ENCODE measurements around the gene SPZ1.

Gene SPZ1

DNA sequence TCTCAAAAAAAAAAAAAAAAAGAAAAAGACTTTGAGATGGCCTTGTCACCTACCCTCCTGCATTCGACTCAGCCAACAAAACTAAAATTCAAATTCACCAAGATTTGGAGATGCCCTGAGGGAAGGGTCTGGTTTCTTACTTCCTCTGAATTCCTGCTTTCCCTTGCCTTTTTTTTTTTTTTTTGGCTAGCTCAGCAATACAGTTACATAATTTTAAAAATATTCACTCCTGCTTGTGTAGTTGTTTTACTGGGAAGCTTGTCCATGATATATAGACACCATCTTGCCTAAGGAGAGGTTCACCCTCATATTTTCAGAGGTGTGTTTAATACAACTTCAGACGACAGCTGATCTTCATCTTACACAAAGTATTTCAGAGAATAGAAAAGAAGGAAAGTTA lies 42.6 kb upstream of the SPZ1 start:
- no peak overlapping the region for H3K27ac ChIP-seq (ENCODE audit: low read length)
- H3K4me3 ChIP-seq (ENCODE audit: low read depth in 1 of 2, low read length in 2 of 2): no peak overlapping the region
- TF ChIP-seq, protein P1, sequence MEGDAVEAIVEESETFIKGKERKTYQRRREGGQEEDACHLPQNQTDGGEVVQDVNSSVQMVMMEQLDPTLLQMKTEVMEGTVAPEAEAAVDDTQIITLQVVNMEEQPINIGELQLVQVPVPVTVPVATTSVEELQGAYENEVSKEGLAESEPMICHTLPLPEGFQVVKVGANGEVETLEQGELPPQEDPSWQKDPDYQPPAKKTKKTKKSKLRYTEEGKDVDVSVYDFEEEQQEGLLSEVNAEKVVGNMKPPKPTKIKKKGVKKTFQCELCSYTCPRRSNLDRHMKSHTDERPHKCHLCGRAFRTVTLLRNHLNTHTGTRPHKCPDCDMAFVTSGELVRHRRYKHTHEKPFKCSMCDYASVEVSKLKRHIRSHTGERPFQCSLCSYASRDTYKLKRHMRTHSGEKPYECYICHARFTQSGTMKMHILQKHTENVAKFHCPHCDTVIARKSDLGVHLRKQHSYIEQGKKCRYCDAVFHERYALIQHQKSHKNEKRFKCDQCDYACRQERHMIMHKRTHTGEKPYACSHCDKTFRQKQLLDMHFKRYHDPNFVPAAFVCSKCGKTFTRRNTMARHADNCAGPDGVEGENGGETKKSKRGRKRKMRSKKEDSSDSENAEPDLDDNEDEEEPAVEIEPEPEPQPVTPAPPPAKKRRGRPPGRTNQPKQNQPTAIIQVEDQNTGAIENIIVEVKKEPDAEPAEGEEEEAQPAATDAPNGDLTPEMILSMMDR (IDR thresholded peaks at IDR 0.05; ENCODE audit: borderline replicate concordance, extremely low read depth, low read length, poor library complexity, severe bottlenecking): no peak
- no peak for TF ChIP-seq EZH2 (IDR thresholded peaks at IDR 0.05; ENCODE audit: borderline replicate concordance, low read depth, low read length, severe bottlenecking)
- DNase-seq (no peak), ATAC-seq (ENCODE audit: insufficient read depth, low read depth) (no peak)
- H3K36me3 ChIP-seq (ENCODE audit: insufficient read depth, low read length): no peaks in the 10 kb centered on the region
- no peaks in the 10 kb centered on the region for H3K9me3 ChIP-seq (ENCODE audit: insufficient read depth, low read length, severe bottlenecking)
- H3K4me1 ChIP-seq (ENCODE audit: insufficient read depth, low read length): no peaks in the 10 kb centered on the region
- no peak overlapping the region for H2AFZ ChIP-seq (ENCODE audit: low read depth, low read length)
- no peaks in the 10 kb centered on the region for H3K79me2 ChIP-seq (ENCODE audit: insufficient read depth, low read length)
- no peak overlapping the region for H3K4me2 ChIP-seq (ENCODE audit: insufficient read depth, low read length)
- H3K9ac ChIP-seq (ENCODE audit: low read depth, low read length): no peak overlapping the region
- no peaks in the 10 kb centered on the region for H4K20me1 ChIP-seq (ENCODE audit: insufficient read depth, low read length)
- H3K27me3 ChIP-seq (ENCODE audit: insufficient read depth, low read length, poor library complexity): no peaks in the 10 kb centered on the region

DNA sequence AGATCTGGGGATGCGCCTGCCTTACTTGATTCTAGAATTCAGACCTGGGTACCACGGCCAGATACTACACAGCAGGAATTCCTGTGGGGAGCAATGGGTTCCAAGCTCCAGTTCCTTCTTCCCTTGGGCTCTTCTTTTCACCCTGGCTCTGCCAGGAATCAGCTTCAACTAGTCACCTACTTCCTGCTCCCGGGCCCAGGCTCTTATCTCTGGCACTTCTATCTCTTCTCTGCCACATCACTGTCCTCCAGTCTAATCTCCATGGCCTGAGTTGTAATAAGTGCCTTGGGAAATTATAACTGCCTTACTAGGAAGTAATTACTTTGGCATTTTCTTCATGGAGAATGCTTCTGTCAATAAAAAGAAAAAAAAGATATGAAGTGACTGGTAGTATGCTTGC lies 37.7 kb upstream of the SPZ1 start:
- Histone ChIP-seq H3K4me2 (ENCODE audit: insufficient read depth, low read length) (no peak overlapping the region), H3K4me3 (ENCODE audit: low read depth in 1 of 2, low read length in 2 of 2) (no peak overlapping the region), H2AFZ (ENCODE audit: low read depth, low read length) (no peak overlapping the region), H3K9ac (ENCODE audit: low read depth, low read length) (no peak overlapping the region), H3K27me3 (ENCODE audit: insufficient read depth, low read length, poor library complexity) (no peaks in the 10 kb centered on the region), H3K4me1 (ENCODE audit: insufficient read depth, low read length) (peaks cover 5% of the 10 kb centered on the region; the same call in 1 of the 2 replicates), H3K36me3 (ENCODE audit: insufficient read depth, low read length) (no peaks in the 10 kb centered on the region), H3K27ac (ENCODE audit: low read length) (no peak overlapping the region), H3K79me2 (ENCODE audit: insufficient read depth, low read length) (no peaks in the 10 kb centered on the region), H3K9me3 (ENCODE audit: insufficient read depth, low read length, severe bottlenecking) (no peaks in the 10 kb centered on the region), H4K20me1 (ENCODE audit: insufficient read depth, low read length) (no peaks in the 10 kb centered on the region)
- ATAC-seq (ENCODE audit: insufficient read depth, low read depth) (no peak), DNase-seq (no peak)
- TF ChIP-seq, protein P1 (IDR thresholded peaks at IDR 0.05; ENCODE audit: borderline replicate concordance, extremely low read depth, low read length, poor library complexity, severe bottlenecking): no peak

DNA sequence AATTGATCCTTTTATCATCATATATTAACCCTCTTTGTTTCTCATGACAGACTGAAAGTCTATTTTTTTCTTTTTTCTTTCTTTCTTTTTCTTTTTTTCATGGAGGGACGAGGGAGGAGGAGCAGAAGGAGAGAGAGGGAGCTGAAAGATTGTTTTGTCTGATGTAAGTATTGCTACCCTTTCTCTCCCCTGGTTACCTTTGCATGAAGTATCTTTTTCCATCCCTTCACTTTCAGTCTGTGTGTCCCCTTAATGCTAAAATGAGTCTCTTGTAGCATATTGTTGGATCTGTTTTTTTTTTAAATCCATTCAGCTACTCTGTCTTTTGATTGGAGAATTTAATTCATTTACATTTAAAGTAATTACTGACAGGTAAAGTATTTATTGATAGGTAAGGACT lies 36.4 kb upstream of the SPZ1 start:
- Histone ChIP-seq H3K4me3 (ENCODE audit: low read depth in 1 of 2, low read length in 2 of 2) (no peak overlapping the region), H3K27me3 (ENCODE audit: insufficient read depth, low read length, poor library complexity) (no peaks in the 10 kb centered on the region), H3K36me3 (ENCODE audit: insufficient read depth, low read length) (no peaks in the 10 kb centered on the region), H3K4me2 (ENCODE audit: insufficient read depth, low read length) (no peak overlapping the region), H3K9me3 (ENCODE audit: insufficient read depth, low read length, severe bottlenecking) (no peaks in the 10 kb centered on the region), H4K20me1 (ENCODE audit: insufficient read depth, low read length) (no peaks in the 10 kb centered on the region), H2AFZ (ENCODE audit: low read depth, low read length) (no peak overlapping the region), H3K4me1 (ENCODE audit: insufficient read depth, low read length) (peaks cover 5% of the 10 kb centered on the region; the same call in 1 of the 2 replicates), H3K27ac (ENCODE audit: low read length) (no peak overlapping the region), H3K79me2 (ENCODE audit: insufficient read depth, low read length) (no peaks in the 10 kb centered on the region), H3K9ac (ENCODE audit: low read depth, low read length) (no peak overlapping the region)
- TF ChIP-seq, protein P1 (IDR thresholded peaks at IDR 0.05; ENCODE audit: borderline replicate concordance, extremely low read depth, low read length, poor library complexity, severe bottlenecking): no peak
- TF ChIP-seq EZH2 (IDR thresholded peaks at IDR 0.05; ENCODE audit: borderline replicate concordance, low read depth, low read length, severe bottlenecking): no peak
- DNase-seq: no peak
- ATAC-seq (ENCODE audit: insufficient read depth, low read depth): no peak

DNA sequence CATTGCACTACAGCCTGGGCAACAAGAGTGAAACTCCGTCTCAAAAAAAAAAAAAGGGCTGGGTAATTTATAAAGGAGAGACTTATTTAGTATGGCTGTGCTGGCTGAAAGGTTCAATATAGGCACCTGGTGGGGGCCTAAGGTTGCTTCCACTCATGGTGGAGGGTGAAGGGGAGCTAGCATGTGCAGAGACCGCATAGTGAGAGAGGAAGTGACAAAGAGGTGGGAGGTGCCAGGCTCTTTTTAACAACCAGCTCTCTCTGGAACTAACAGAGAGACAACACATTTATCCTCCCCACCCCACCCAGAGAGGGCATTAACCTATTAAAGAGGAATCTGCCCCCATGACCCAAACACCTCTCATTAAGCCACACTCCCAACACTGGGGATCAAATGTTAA lies 35.1 kb upstream of the SPZ1 start:
- TF ChIP-seq EZH2 (IDR thresholded peaks at IDR 0.05; ENCODE audit: borderline replicate concordance, low read depth, low read length, severe bottlenecking): no peak
- TF ChIP-seq, protein P1 (IDR thresholded peaks at IDR 0.05; ENCODE audit: borderline replicate concordance, extremely low read depth, low read length, poor library complexity, severe bottlenecking): no peak
- no peaks in the 10 kb centered on the region for H3K9me3 ChIP-seq (ENCODE audit: insufficient read depth, low read length, severe bottlenecking)
- ATAC-seq (ENCODE audit: insufficient read depth, low read depth): peak; percentile 79

More for the DNA sequence above, 35.1 kb upstream of the SPZ1 start:
- peak; percentile 20 for DNase-seq
- Histone ChIP-seq H3K4me1 (ENCODE audit: insufficient read depth, low read length) (peaks cover 5% of the 10 kb centered on the region; the same call in 1 of the 2 replicates), H3K27me3 (ENCODE audit: insufficient read depth, low read length, poor library complexity) (no peaks in the 10 kb centered on the region), H3K4me3 (ENCODE audit: low read depth in 1 of 2, low read length in 2 of 2) (no peak overlapping the region), H3K4me2 (ENCODE audit: insufficient read depth, low read length) (no peak overlapping the region), H3K9ac (ENCODE audit: low read depth, low read length) (no peak overlapping the region), H3K79me2 (ENCODE audit: insufficient read depth, low read length) (no peaks in the 10 kb centered on the region), H2AFZ (ENCODE audit: low read depth, low read length) (no peak overlapping the region), H4K20me1 (ENCODE audit: insufficient read depth, low read length) (no peaks in the 10 kb centered on the region), H3K27ac (ENCODE audit: low read length) (no peak overlapping the region), H3K36me3 (ENCODE audit: insufficient read depth, low read length) (no peaks in the 10 kb centered on the region)
